Loucy (cell line): ENCODE data around the gene GCGR.

Experiments used
- H2AFZ ChIP-seq: fragments of 200-600 bp; sonication (generic); 2 replicates; pipeline ENCODE4 v1.6.0; 2016; ENCODE audit warnings: antibody characterized with exemption, mild to moderate bottlenecking, low read length, moderate library complexity
- H3F3A ChIP-seq: fragments of 200-600 bp; 2 replicates; pipeline ENCODE4 v1.6.0; 2016; ENCODE audit warnings: antibody characterized with exemption, low read depth, mild to moderate bottlenecking
- H3K27me3 ChIP-seq: fragments of 200-600 bp; sonication (generic); 2 replicates; pipeline ENCODE4 v1.6.1; 2014; ENCODE audit warnings: low read length, mild to moderate bottlenecking; ENCODE audit not compliant: insufficient read depth, poor library complexity, severe bottlenecking
- H3K36me3 ChIP-seq: fragments of 200-600 bp; sonication (generic); 2 replicates; pipeline ENCODE4 v1.6.1; 2016; ENCODE audit warnings: low read length; ENCODE audit not compliant: insufficient read depth
- H3K4me1 ChIP-seq: fragments of 200-600 bp; sonication (generic); 2 replicates; pipeline ENCODE4 v1.5.1; 2014; ENCODE audit warnings: low read length, mild to moderate bottlenecking; ENCODE audit not compliant: insufficient read depth, poor library complexity, severe bottlenecking
- H3K4me2 ChIP-seq: fragments of 200-600 bp; sonication (generic); 2 replicates; pipeline ENCODE4 v1.6.0; 2014; ENCODE audit warnings: antibody characterized with exemption, low read length, low read depth, mild to moderate bottlenecking; ENCODE audit not compliant: poor library complexity, severe bottlenecking
- H3K4me3 ChIP-seq: fragments of 200-600 bp; sonication (generic); 2 replicates; pipeline ENCODE4 v1.5.1; 2014; ENCODE audit warnings: low read length, mild to moderate bottlenecking, mixed read lengths; ENCODE audit not compliant: poor library complexity, severe bottlenecking
- H3K79me2 ChIP-seq: fragments of 200-600 bp; sonication (generic); 2 replicates; pipeline ENCODE4 v1.6.1; 2014; ENCODE audit warnings: low read length; ENCODE audit not compliant: insufficient read depth
- H3K9ac ChIP-seq: fragments of 200-600 bp; sonication (generic); 2 replicates; pipeline ENCODE4 v1.6.0; 2014; ENCODE audit warnings: mild to moderate bottlenecking, low read depth, low read length, moderate library complexity; ENCODE audit not compliant: poor library complexity, severe bottlenecking
- H3K9me2 ChIP-seq: fragments of 200-600 bp; sonication (generic); replicated peaks from 2 replicates; pipeline ENCODE4 v1.6.1; 2016; ENCODE audit warnings: low read depth, low read length, mixed read lengths
- H3K9me3 ChIP-seq: fragments of 200-600 bp; sonication (generic); 2 replicates; pipeline ENCODE4 v1.6.1; 2014; ENCODE audit warnings: mild to moderate bottlenecking, antibody characterized with exemption, low read length, low read depth; ENCODE audit not compliant: insufficient read depth
- H4K20me1 ChIP-seq: fragments of 200-600 bp; sonication (generic); 2 replicates; pipeline ENCODE4 v1.6.0; 2014; ENCODE audit warnings: antibody characterized with exemption, low read length, mild to moderate bottlenecking; ENCODE audit not compliant: insufficient read depth, poor library complexity, severe bottlenecking
- CTCF ChIP-seq: fragments of 200-600 bp; sonication (generic); conservative IDR thresholded peaks from 2 replicates; pipeline ENCODE4 v1.5.1; 2014; ENCODE audit warnings: mild to moderate bottlenecking, antibody characterized with exemption, low read length
- EZH2phosphoT487 ChIP-seq: fragments of 200-600 bp; IDR thresholded peaks from 2 replicates; pipeline ENCODE4 v1.6.1; 2018; ENCODE audit warnings: antibody characterized with exemption, mild to moderate bottlenecking, moderate library complexity, borderline replicate concordance

The GCGR gene

DNA sequence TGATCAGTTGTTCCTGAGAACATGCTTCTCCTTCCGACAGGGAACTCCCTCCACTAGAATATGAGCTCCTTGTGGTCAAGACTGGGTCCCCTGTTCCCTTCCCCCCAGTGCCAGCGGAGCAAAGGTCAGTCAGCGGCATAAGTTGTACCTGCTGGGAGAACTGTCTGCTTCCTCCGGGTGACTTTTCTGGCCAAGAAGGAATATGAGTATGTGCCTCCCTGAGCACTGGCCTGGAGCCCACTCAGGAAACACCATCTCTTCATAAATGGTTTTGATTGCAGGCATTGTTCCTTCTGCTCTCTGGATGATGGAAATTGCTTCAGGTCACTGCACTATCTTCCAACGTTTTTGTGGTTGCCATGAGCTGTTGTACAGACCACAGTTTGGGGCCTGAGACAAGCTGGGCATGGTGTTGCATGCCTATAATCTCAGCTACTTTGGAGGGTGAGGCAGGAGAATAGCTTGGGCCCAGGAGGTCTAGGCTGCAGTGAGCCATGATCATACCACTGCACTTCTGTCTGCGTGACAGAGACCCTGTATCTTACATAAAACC, 59.2 kb downstream of the GCGR start:
- H3K9me2 ChIP-seq, result no peaks in the 10 kb centered on the region
- no peak for TF ChIP-seq CTCF
- TF ChIP-seq EZH2phosphoT487, result no peak
- no peaks in the 10 kb centered on the region for H3K27me3 ChIP-seq
- H3F3A ChIP-seq, result no peaks in the 10 kb centered on the region; the same call in 1 of the 2 replicates
- peaks cover 8% of the 10 kb centered on the region; the same call in 1 of the 2 replicates for H3K36me3 ChIP-seq
- peaks cover 25% of the 10 kb centered on the region for H3K4me1 ChIP-seq
- H3K4me3 ChIP-seq, result peak overlapping the region; percentile 99
- no peaks in the 10 kb centered on the region for H3K9me3 ChIP-seq
- H3K79me2 ChIP-seq, result peaks cover 83% of the 10 kb centered on the region
- no peak overlapping the region for H2AFZ ChIP-seq
- peak overlapping the region; percentile 53 for H3K9ac ChIP-seq
- peak overlapping the region; percentile 87 for H3K4me2 ChIP-seq
- H4K20me1 ChIP-seq, result peaks cover 36% of the 10 kb centered on the region
